H9 (cell line): Measurements from ENCODE around the gene MSH4. TPM values are rescaled to one million over a fixed set of nuclear protein-coding genes. Genes with fewer than 3 reads are reported as not detected.

Experiments
- DNase-seq: peaks from one replicate; pipeline ENCODE4 v3.0.0-alpha.2; 2017
- H2AFZ ChIP-seq: one replicate; pipeline ENCODE4 v1.6.1; 2013; ENCODE audit warnings: mild to moderate bottlenecking, low read length, control low read depth, moderate library complexity
- H2AK5ac ChIP-seq: 2 replicates; pipeline ENCODE4 v1.6.1; 2013; ENCODE audit warnings: low read length, control low read depth, mixed read lengths; ENCODE audit not compliant: insufficient read length
- H2BK120ac ChIP-seq: one replicate; pipeline ENCODE4 v1.6.1; 2013; ENCODE audit warnings: low read depth, mild to moderate bottlenecking, low read length, control low read depth, inconsistent platforms; ENCODE audit not compliant: poor library complexity, severe bottlenecking
- H2BK12ac ChIP-seq: 2 replicates; pipeline ENCODE4 v1.6.1; 2013; ENCODE audit warnings: low read length, control low read depth, mixed read lengths, low read depth; ENCODE audit not compliant: insufficient read length
- H2BK15ac ChIP-seq: 2 replicates; pipeline ENCODE4 v1.6.1; 2013; ENCODE audit warnings: low read depth, low read length, control low read depth
- H2BK20ac ChIP-seq: one replicate; pipeline ENCODE4 v1.6.1; 2013; ENCODE audit warnings: low read depth, mild to moderate bottlenecking, low read length, control low read depth, inconsistent platforms; ENCODE audit not compliant: poor library complexity, severe bottlenecking
- H2BK5ac ChIP-seq: 2 replicates; pipeline ENCODE4 v1.6.1; 2013; ENCODE audit warnings: low read length, control low read depth, mixed read lengths; ENCODE audit not compliant: insufficient read length
- H3K14ac ChIP-seq: 2 replicates; pipeline ENCODE4 v1.6.1; 2013; ENCODE audit warnings: low read length, control low read depth; ENCODE audit not compliant: insufficient read depth
- H3K18ac ChIP-seq: 2 replicates; pipeline ENCODE4 v1.6.1; 2013; ENCODE audit warnings: low read depth, mild to moderate bottlenecking, mixed read lengths, low read length, control low read depth; ENCODE audit not compliant: insufficient read length
- H3K23ac ChIP-seq: 2 replicates; pipeline ENCODE4 v1.6.1; 2013; ENCODE audit warnings: low read length, control low read depth, mixed read lengths, low read depth; ENCODE audit not compliant: insufficient read length
- H3K23me2 ChIP-seq: 2 replicates; pipeline ENCODE4 v1.6.1; 2013; ENCODE audit warnings: low read depth, mild to moderate bottlenecking, mixed read lengths, low read length, control low read depth; ENCODE audit not compliant: insufficient read length, poor library complexity, severe bottlenecking
- H3K27ac ChIP-seq: 2 replicates; pipeline ENCODE4 v1.5.1; 2013; ENCODE audit warnings: low read length, control low read depth, mixed read lengths, low read depth; ENCODE audit not compliant: insufficient read length
- H3K27me3 ChIP-seq: 2 replicates; pipeline ENCODE4 v1.6.1; 2013; ENCODE audit warnings: low read length, control low read depth, inconsistent platforms; ENCODE audit not compliant: insufficient read depth
- H3K4ac ChIP-seq: 2 replicates; pipeline ENCODE4 v1.6.1; 2013; ENCODE audit warnings: low read depth, mild to moderate bottlenecking, control low read depth, inconsistent platforms, low read length, moderate library complexity
- H3K4me1 ChIP-seq: 2 replicates; pipeline ENCODE4 v1.6.1; 2013; ENCODE audit warnings: low read length, control low read depth, inconsistent platforms; ENCODE audit not compliant: insufficient read depth
- H3K4me2 ChIP-seq: 2 replicates; pipeline ENCODE4 v1.6.1; 2013; ENCODE audit warnings: low read length, control low read depth, mixed read lengths; ENCODE audit not compliant: insufficient read length, insufficient read depth
- H3K56ac ChIP-seq: 2 replicates; pipeline ENCODE4 v1.6.1; 2013; ENCODE audit warnings: low read depth, mild to moderate bottlenecking, mixed read lengths, low read length, control low read depth; ENCODE audit not compliant: insufficient read length
- H3K79me1 ChIP-seq: 2 replicates; pipeline ENCODE4 v1.6.1; 2013; ENCODE audit warnings: low read depth, mild to moderate bottlenecking, moderate library complexity, low read length, control low read depth, inconsistent platforms; ENCODE audit not compliant: insufficient read depth, poor library complexity, severe bottlenecking
- H3K79me2 ChIP-seq: 2 replicates; pipeline ENCODE4 v1.6.1; 2013; ENCODE audit warnings: low read length, control low read depth, inconsistent platforms; ENCODE audit not compliant: insufficient read depth
- H3K9ac ChIP-seq: 2 replicates; pipeline ENCODE4 v1.6.1; 2013; ENCODE audit warnings: low read length, control low read depth, mixed read lengths; ENCODE audit not compliant: insufficient read length; ENCODE audit errors: extremely low read depth
- H3K9me3 ChIP-seq: one replicate; pipeline ENCODE4 v1.6.1; 2013; ENCODE audit warnings: low read depth, low read length, inconsistent platforms; ENCODE audit not compliant: control insufficient read depth
- H3T11ph ChIP-seq: one replicate; pipeline ENCODE4 v1.6.1; 2013; ENCODE audit warnings: mild to moderate bottlenecking, low read length, control low read depth, inconsistent platforms
- H4K20me1 ChIP-seq: one replicate; pipeline ENCODE4 v1.6.1; 2013; ENCODE audit not compliant: control insufficient read depth, insufficient read length, insufficient read depth
- H4K5ac ChIP-seq: 2 replicates; pipeline ENCODE4 v1.6.1; 2013; ENCODE audit warnings: low read depth, mild to moderate bottlenecking, mixed read lengths, low read length, control low read depth; ENCODE audit not compliant: insufficient read length
- H4K8ac ChIP-seq: replicated peaks from 2 replicates; pipeline ENCODE4 v1.6.1; 2013; ENCODE audit warnings: low read length, control low read depth, mixed read lengths, low read depth; ENCODE audit not compliant: insufficient read length
- H4K91ac ChIP-seq: 2 replicates; pipeline ENCODE4 v1.6.1; 2013; ENCODE audit warnings: low read depth, mild to moderate bottlenecking, moderate library complexity, mixed read lengths, low read length, control low read depth; ENCODE audit not compliant: insufficient read length
- H3K27ac Mint-ChIP-seq, 3 experiments: 2 replicates in 2 of 3; 3 replicates in 1 of 3; pipeline ENCODE4 v1.8.0; 2020 to 2021; ENCODE audit warnings: mixed read lengths in 3 of 3, mild to moderate bottlenecking in 1 of 3, moderate library complexity in 1 of 3
- H3K27me3 Mint-ChIP-seq: 2 replicates; pipeline ENCODE4 v1.8.0; 2021; ENCODE audit warnings: low read depth, mild to moderate bottlenecking, moderate library complexity, mixed read lengths
- H3K36me3 Mint-ChIP-seq, 3 experiments: 2 replicates in 2 of 3; 3 replicates in 1 of 3; pipeline ENCODE4 v1.8.0; 2020 to 2021; ENCODE audit warnings: low read depth in 3 of 3, mixed read lengths in 3 of 3; ENCODE audit not compliant: insufficient read depth in 1 of 3
- H3K4me1 Mint-ChIP-seq, 2 experiments: 2 replicates each; pipeline ENCODE4 v1.8.0; 2020; ENCODE audit warnings: mixed read lengths in 2 of 2
- H3K4me3 Mint-ChIP-seq, 2 experiments: 2 replicates in 1 of 2; 3 replicates in 1 of 2; pipeline ENCODE4 v1.8.0; 2020 to 2021; ENCODE audit warnings: mild to moderate bottlenecking in 2 of 2, mixed read lengths in 2 of 2, moderate library complexity in 1 of 2
- H3K9me3 Mint-ChIP-seq, 2 experiments: 2 replicates in 1 of 2; 3 replicates in 1 of 2; pipeline ENCODE4 v1.8.0; 2020; ENCODE audit warnings: mild to moderate bottlenecking in 2 of 2, mixed read lengths in 2 of 2, moderate library complexity in 1 of 2
- WGBS: extraction: QIAGEN DNeasy Blood & Tissue Kit; methylation state at CpG from one replicate; pipeline ENCODE4 v1.1.7; 2013; ENCODE audit warnings: missing lambda C conversion rate, low lambda C conversion rate, mixed read lengths; ENCODE audit not compliant: insufficient read length; ENCODE audit errors: extremely low coverage; 5-methylcytosine and 5-hydroxymethylcytosine counted together
- total RNA-seq: library from RNA; stranded (reverse); gene quantifications from 2 replicates; pipeline ENCODE4 v1.2.1, GENCODE V29; 2021
- TF ChIP-seq, protein P1 (sequence below): fragments of 200-600 bp; sonication (generic); conservative IDR thresholded peaks from 3 replicates; pipeline ENCODE4 v1.8.0; 2021; ENCODE audit warnings: antibody characterized with exemption, mild to moderate bottlenecking

The MSH4 gene
- total RNA-seq, 1 experiment from 2014 or later, result 0.63 TPM

DNA sequence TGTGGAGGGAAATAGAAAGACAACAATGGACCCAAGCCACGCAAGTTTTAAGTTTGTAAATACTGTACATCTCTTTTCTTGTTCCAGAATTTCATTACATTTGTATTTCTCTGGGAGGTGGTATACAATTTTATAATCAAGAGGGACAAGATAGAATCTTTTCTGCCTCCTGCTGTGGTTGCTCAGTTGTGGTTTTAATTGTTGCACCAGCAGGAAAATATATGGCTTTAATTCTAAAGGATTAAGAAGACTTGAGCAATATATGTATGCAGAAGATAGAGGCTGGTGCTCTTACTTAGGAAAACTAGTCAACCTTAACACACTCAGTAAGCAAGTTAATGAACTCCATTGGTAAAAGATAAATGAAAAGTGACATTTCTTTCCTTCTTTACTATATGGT lies 155.3 kb downstream of the MSH4 start:
- Histone ChIP-seq H3K79me1 (no peaks in the 10 kb centered on the region), H2BK5ac (no peak overlapping the region), H4K20me1 (no peaks in the 10 kb centered on the region), H4K91ac (no peak overlapping the region), H3K27ac (no peak overlapping the region), H3K4ac (no peak overlapping the region), H3K56ac (no peak overlapping the region), H2AFZ (no peak overlapping the region), H2AK5ac (no peak overlapping the region), H2BK20ac (no peak overlapping the region), H3K23ac (no peak overlapping the region), H2BK12ac (no peak overlapping the region), H4K8ac (no peak overlapping the region), H4K5ac (no peak overlapping the region), H2BK15ac (no peak overlapping the region), H3T11ph (no peak overlapping the region), H3K18ac (no peak overlapping the region), H3K79me2 (no peaks in the 10 kb centered on the region), H3K9ac (no peak overlapping the region), H3K27me3 (no peaks in the 10 kb centered on the region), H3K9me3 (no peaks in the 10 kb centered on the region), H2BK120ac (no peak overlapping the region), H3K4me1 (no peaks in the 10 kb centered on the region), H3K23me2 (no peaks in the 10 kb centered on the region), H3K14ac (no peak overlapping the region), H3K4me2 (no peak overlapping the region)
- Mint-ChIP-seq H3K9me3 (peaks cover 0 to 2% of the 10 kb centered on the region in 2 experiments; a peak in 1 of 5 replicates), H3K4me3 (no peak overlapping the region), H3K27ac (no peak overlapping the region), H3K36me3 (no peaks in the 10 kb centered on the region; a peak in 1 of 7 replicates), H3K27me3 (no peaks in the 10 kb centered on the region), H3K4me1 (peaks cover under 1 to 2% of the 10 kb centered on the region in 2 experiments; a peak in 2 of 4 replicates)
- WGBS, result no CpG with 5 or more reads among the region's 1 CpG
- DNase-seq, result no peak
- TF ChIP-seq, protein P1, sequence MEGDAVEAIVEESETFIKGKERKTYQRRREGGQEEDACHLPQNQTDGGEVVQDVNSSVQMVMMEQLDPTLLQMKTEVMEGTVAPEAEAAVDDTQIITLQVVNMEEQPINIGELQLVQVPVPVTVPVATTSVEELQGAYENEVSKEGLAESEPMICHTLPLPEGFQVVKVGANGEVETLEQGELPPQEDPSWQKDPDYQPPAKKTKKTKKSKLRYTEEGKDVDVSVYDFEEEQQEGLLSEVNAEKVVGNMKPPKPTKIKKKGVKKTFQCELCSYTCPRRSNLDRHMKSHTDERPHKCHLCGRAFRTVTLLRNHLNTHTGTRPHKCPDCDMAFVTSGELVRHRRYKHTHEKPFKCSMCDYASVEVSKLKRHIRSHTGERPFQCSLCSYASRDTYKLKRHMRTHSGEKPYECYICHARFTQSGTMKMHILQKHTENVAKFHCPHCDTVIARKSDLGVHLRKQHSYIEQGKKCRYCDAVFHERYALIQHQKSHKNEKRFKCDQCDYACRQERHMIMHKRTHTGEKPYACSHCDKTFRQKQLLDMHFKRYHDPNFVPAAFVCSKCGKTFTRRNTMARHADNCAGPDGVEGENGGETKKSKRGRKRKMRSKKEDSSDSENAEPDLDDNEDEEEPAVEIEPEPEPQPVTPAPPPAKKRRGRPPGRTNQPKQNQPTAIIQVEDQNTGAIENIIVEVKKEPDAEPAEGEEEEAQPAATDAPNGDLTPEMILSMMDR, result no peak
